HepG2 (cell line): ENCODE results near the gene ALDH1A1. TPM values are rescaled to one million over a fixed set of nuclear protein-coding genes. Genes with fewer than 3 reads are reported as not detected.

Source experiments
- AGO2 ChIP-seq: fragments of 200-400 bp; formaldehyde crosslinking; optimal IDR thresholded peaks from 2 replicates; pipeline ENCODE3; 2017; ENCODE audit warnings: mild to moderate bottlenecking, low read depth, low read length, moderate library complexity
- GATA4 ChIP-seq: sonication (generic); IDR thresholded peaks from 2 replicates; pipeline ENCODE4 v1.6.1; 2016; ENCODE audit warnings: antibody characterized with exemption, low read depth, borderline replicate concordance
- HOMEZ ChIP-seq: IDR thresholded peaks from 2 replicates; pipeline ENCODE4 v1.6.1; 2016; ENCODE audit warnings: low read depth
- KDM4B ChIP-seq: sonication (generic); formaldehyde crosslinking; IDR thresholded peaks from 2 replicates; pipeline ENCODE4 v1.4.0; 2020; ENCODE audit warnings: missing genetic modification reagents
- MEIS2 ChIP-seq: sonication (generic); formaldehyde crosslinking; IDR thresholded peaks from 2 replicates; pipeline ENCODE4 v1.9.0; 2021; ENCODE audit warnings: mild to moderate bottlenecking, missing genetic modification reagents
- NONO ChIP-seq, 2 experiments: fragments of 450-650 bp in 1 of 2; sonication (generic) in 1 of 2; formaldehyde crosslinking in 1 of 2; IDR thresholded peaks in 1 of 2; conservative IDR thresholded peaks in 1 of 2; 2 replicates each; pipeline versions ENCODE4 v1.6.1 to v1.8.0; 2017 to 2022; ENCODE audit warnings: mild to moderate bottlenecking in 1 of 2, missing genetic modification reagents in 1 of 2, moderate library complexity in 1 of 2
- RXRB ChIP-seq: IDR thresholded peaks from 2 replicates; pipeline ENCODE4 v1.6.1; 2016; ENCODE audit warnings: borderline replicate concordance, missing genetic modification reagents, missing compliant biosample characterization
- SRSF9 ChIP-seq: fragments of 200-400 bp; formaldehyde crosslinking; IDR thresholded peaks from 2 replicates; pipeline ENCODE4 v1.6.1; 2018; ENCODE audit warnings: borderline replicate concordance, mild to moderate bottlenecking, low read depth, low read length; ENCODE audit not compliant: insufficient read depth, poor library complexity, severe bottlenecking
- ZNF207 ChIP-seq: fragments of 450-650 bp; IDR thresholded peaks from 2 replicates; pipeline ENCODE4 v1.6.1; 2016; ENCODE audit warnings: antibody characterized with exemption, borderline replicate concordance
- ZNF441 ChIP-seq: sonication (generic); formaldehyde crosslinking; IDR thresholded peaks from 2 replicates; pipeline ENCODE4 v1.7.0; 2021; ENCODE audit warnings: missing genetic modification reagents, borderline replicate concordance
- ZNF670 ChIP-seq: sonication (generic); formaldehyde crosslinking; IDR thresholded peaks from 2 replicates; pipeline ENCODE4 v1.8.0; 2022; ENCODE audit warnings: mild to moderate bottlenecking, missing genetic modification reagents, borderline replicate concordance
- ZNF75D ChIP-seq: sonication (generic); formaldehyde crosslinking; IDR thresholded peaks from 2 replicates; pipeline ENCODE4 v1.8.1; 2023; ENCODE audit warnings: missing genetic modification reagents, mild to moderate bottlenecking, borderline replicate concordance
- polyA plus RNA-seq, 8 experiments: library from polyadenylated mRNA; depleted of rRNA in 3 of 8; stranded (reverse) in 7 of 8; unstranded in 1 of 8; fragments of >200 nt; fragmentation: Illumina TruSeq in 4 of 8; extraction: Trizol in 4 of 8; gene quantifications; 2 replicates each; pipeline versions ENCODE4 v1.2.1 to v1.2.3, GENCODE V29; 2011 to 2016; ENCODE audit warnings: low read depth in 4 of 8, missing spikeins in 1 of 8, mixed read lengths in 1 of 8; ENCODE audit not compliant: insufficient read depth in 1 of 8
- total RNA-seq, 5 experiments: library from RNA; depleted of rRNA; stranded (reverse); fragments of >200 nt; fragmentation: Illumina TruSeq; extraction: Trizol; gene quantifications; 2 replicates each; pipeline ENCODE4 v1.2.3, GENCODE V29; 2016; ENCODE audit warnings: low read depth in 1 of 5
- TF ChIP-seq, protein P1 (sequence below): sonication (generic); formaldehyde crosslinking; IDR thresholded peaks from 2 replicates; pipeline ENCODE4 v1.5.1; 2020; ENCODE audit warnings: mild to moderate bottlenecking, missing genetic modification reagents
- TF ChIP-seq, protein P2 (sequence below): IDR thresholded peaks from 2 replicates; pipeline ENCODE4 v1.4.0; 2020; ENCODE audit warnings: mild to moderate bottlenecking, missing genetic modification reagents
- TF ChIP-seq, protein P3 (sequence below): sonication (generic); formaldehyde crosslinking; IDR thresholded peaks from 2 replicates; pipeline ENCODE4 v1.4.0; 2020; ENCODE audit warnings: missing genetic modification reagents, mild to moderate bottlenecking, borderline replicate concordance

The ALDH1A1 gene
- total and polyA plus RNA-seq, 2 of the 13 experiments (the other 11 are each of a cell fraction or from before 2014, with no cell fraction given): 88.2 to 439 TPM

DNA sequence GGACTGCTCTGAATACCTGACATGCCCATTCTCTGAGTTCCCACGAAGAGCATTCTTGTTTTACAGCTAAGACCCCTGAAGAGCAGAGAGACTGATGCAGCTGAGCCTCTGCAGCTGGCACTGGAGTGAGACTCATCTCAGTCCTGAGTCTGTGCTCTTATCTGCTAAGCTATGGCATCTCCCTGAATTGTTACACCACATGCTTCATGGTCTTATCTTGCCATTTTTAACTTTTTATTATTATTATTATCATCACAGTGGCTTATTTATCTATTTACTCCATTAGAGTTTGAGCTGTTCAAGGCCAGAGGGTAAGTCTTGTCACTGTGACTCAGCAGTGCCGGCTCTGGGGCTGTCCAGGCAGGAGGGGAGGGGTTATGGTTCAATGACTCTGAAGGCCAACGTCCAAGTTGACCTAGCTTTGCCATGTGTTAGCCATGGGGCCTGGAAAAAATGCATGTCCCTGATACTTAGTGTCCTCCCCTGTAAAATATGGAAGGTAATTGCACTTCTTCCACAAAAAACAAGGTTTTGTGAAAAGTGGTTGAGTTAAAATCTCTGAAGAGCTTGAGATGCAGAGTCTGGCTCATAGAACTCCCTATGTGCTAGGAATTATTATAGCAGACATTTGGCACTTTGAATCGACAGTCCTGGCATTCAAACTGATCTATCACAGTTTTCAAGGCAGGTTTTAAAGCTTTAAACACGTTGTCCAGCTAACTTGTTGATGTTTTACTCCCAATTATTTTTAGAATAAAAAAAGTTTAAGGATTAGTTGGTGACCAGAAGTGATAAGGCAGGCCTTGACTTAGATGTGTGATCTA, 94.6 kb downstream of the ALDH1A1 start (continued):
- TF ChIP-seq, protein P1, sequence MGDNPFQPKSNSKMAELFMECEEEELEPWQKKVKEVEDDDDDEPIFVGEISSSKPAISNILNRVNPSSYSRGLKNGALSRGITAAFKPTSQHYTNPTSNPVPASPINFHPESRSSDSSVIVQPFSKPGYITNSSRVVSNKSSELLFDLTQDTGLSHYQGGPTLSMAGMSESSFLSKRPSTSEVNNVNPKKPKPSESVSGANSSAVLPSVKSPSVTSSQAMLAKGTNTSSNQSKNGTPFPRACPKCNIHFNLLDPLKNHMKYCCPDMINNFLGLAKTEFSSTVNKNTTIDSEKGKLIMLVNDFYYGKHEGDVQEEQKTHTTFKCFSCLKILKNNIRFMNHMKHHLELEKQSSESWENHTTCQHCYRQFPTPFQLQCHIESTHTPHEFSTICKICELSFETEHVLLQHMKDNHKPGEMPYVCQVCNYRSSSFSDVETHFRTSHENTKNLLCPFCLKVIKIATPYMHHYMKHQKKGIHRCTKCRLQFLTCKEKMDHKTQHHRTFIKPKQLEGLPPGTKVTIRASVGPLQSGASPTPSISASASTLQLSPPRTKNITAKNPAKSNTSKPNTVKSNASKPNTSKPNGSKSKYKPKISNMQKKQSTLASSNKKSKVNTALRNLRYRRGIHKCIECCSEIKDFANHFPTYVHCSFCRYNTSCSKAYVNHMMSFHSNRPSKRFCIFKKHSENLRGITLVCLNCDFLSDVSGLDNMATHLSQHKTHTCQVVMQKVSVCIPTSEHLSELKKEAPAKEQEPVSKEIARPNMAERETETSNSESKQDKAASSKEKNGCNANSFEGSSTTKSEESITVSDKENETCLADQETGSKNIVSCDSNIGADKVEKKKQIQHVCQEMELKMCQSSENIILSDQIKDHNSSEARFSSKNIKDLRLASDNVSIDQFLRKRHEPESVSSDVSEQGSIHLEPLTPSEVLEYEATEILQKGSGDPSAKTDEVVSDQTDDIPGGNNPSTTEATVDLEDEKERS (CRISPR knock-in tag): 0 out of 2 replicates have a peak, but pooled peaks have one; percentile 47
- TF ChIP-seq MEIS2 (CRISPR knock-in tag) (0 out of 2 replicates have a peak, but pooled peaks have one; percentile 51), NONO (IDR thresholded peaks at IDR 0.05) (no peak), NONO (CRISPR knock-in tag; conservative IDR thresholded peaks at IDR 0.05) (peak; percentile 30; the same call in 1 of the 2 replicates), ZNF670 (CRISPR knock-in tag) (peak; percentile 71; the same call in 1 of the 2 replicates), ZNF207 (no peak), SRSF9 (no peak), ZNF75D (CRISPR knock-in tag) (no peak), AGO2 (no peak), GATA4 (peak; percentile 25; the same call in 1 of the 2 replicates), HOMEZ (CRISPR knock-in tag) (peak; percentile 98), RXRB (peak; percentile 88), ZNF441 (peak; percentile 71; the same call in 1 of the 2 replicates), KDM4B (CRISPR knock-in tag) (0 out of 2 replicates have a peak, but pooled peaks have one; percentile 10)
- TF ChIP-seq, protein P2, sequence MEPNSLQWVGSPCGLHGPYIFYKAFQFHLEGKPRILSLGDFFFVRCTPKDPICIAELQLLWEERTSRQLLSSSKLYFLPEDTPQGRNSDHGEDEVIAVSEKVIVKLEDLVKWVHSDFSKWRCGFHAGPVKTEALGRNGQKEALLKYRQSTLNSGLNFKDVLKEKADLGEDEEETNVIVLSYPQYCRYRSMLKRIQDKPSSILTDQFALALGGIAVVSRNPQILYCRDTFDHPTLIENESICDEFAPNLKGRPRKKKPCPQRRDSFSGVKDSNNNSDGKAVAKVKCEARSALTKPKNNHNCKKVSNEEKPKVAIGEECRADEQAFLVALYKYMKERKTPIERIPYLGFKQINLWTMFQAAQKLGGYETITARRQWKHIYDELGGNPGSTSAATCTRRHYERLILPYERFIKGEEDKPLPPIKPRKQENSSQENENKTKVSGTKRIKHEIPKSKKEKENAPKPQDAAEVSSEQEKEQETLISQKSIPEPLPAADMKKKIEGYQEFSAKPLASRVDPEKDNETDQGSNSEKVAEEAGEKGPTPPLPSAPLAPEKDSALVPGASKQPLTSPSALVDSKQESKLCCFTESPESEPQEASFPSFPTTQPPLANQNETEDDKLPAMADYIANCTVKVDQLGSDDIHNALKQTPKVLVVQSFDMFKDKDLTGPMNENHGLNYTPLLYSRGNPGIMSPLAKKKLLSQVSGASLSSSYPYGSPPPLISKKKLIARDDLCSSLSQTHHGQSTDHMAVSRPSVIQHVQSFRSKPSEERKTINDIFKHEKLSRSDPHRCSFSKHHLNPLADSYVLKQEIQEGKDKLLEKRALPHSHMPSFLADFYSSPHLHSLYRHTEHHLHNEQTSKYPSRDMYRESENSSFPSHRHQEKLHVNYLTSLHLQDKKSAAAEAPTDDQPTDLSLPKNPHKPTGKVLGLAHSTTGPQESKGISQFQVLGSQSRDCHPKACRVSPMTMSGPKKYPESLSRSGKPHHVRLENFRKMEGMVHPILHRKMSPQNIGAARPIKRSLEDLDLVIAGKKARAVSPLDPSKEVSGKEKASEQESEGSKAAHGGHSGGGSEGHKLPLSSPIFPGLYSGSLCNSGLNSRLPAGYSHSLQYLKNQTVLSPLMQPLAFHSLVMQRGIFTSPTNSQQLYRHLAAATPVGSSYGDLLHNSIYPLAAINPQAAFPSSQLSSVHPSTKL (CRISPR knock-in tag): peak; percentile 88
- TF ChIP-seq, protein P3, sequence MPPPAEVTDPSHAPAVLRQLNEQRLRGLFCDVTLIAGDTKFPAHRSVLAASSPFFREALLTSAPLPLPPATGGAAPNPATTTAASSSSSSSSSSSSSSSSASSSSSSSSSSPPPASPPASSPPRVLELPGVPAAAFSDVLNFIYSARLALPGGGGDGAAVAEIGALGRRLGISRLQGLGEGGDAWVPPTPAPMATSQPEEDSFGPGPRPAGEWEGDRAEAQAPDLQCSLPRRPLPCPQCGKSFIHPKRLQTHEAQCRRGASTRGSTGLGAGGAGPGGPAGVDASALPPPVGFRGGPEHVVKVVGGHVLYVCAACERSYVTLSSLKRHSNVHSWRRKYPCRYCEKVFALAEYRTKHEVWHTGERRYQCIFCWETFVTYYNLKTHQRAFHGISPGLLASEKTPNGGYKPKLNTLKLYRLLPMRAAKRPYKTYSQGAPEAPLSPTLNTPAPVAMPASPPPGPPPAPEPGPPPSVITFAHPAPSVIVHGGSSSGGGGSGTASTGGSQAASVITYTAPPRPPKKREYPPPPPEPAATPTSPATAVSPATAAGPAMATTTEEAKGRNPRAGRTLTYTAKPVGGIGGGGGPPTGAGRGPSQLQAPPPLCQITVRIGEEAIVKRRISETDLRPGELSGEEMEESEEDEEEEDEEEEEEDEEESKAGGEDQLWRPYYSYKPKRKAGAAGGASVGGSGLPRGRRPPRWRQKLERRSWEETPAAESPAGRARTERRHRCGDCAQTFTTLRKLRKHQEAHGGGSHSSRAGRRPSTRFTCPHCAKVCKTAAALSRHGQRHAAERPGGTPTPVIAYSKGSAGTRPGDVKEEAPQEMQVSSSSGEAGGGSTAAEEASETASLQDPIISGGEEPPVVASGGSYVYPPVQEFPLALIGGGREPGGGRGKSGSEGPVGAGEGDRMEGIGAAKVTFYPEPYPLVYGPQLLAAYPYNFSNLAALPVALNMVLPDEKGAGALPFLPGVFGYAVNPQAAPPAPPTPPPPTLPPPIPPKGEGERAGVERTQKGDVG (CRISPR knock-in tag): no peak
